T-helper 2 cell treated with Interferon-gamma antibody and Interleukin-4, amounts not matched to agents 5 μg/mL and 100 μg/mL, for 36 hours (primary cell): ENCODE data around the gene HES3.
"Not testable (repeated sequence)": the region's sequence is repeated elsewhere in the genome, so short reads cannot be mapped to it uniquely, and the experiment has no call there.

Experiments
- DNase-seq: peaks from one replicate; pipeline ENCODE4 v3.0.0; 2021; ENCODE audit warnings: low spot score
- H3K27ac Mint-ChIP-seq: one replicate; pipeline ENCODE4 v1.8.0; 2021; ENCODE audit warnings: mild to moderate bottlenecking, mixed read lengths
- H3K27me3 Mint-ChIP-seq: one replicate; pipeline ENCODE4 v1.8.0; 2021; ENCODE audit warnings: low read depth, mixed read lengths
- H3K36me3 Mint-ChIP-seq: one replicate; pipeline ENCODE4 v1.8.0; 2021; ENCODE audit warnings: low read depth, mixed read lengths
- H3K4me1 Mint-ChIP-seq: one replicate; pipeline ENCODE4 v1.8.0; 2021; ENCODE audit warnings: low read depth, mixed read lengths
- H3K4me3 Mint-ChIP-seq: one replicate; pipeline ENCODE4 v1.8.0; 2022; ENCODE audit warnings: mild to moderate bottlenecking, moderate library complexity, mixed read lengths
- H3K9me3 Mint-ChIP-seq: one replicate; pipeline ENCODE4 v1.8.0; 2021; ENCODE audit warnings: mixed read lengths

The HES3 gene

GRCh38 chr1:6209661-6210580 is 34.1 kb upstream of the HES3 start:
- H3K27ac Mint-ChIP-seq = no peak overlapping the region
- H3K27me3 Mint-ChIP-seq = no peaks in the 10 kb centered on the region
- peaks cover 7% of the 10 kb centered on the region for H3K4me1 Mint-ChIP-seq
- peaks cover 3% of the 10 kb centered on the region for H3K36me3 Mint-ChIP-seq
- DNase-seq = no peak
- no peaks in the 10 kb centered on the region for H3K9me3 Mint-ChIP-seq
- peak overlapping the region; percentile 38 for H3K4me3 Mint-ChIP-seq

DNA sequence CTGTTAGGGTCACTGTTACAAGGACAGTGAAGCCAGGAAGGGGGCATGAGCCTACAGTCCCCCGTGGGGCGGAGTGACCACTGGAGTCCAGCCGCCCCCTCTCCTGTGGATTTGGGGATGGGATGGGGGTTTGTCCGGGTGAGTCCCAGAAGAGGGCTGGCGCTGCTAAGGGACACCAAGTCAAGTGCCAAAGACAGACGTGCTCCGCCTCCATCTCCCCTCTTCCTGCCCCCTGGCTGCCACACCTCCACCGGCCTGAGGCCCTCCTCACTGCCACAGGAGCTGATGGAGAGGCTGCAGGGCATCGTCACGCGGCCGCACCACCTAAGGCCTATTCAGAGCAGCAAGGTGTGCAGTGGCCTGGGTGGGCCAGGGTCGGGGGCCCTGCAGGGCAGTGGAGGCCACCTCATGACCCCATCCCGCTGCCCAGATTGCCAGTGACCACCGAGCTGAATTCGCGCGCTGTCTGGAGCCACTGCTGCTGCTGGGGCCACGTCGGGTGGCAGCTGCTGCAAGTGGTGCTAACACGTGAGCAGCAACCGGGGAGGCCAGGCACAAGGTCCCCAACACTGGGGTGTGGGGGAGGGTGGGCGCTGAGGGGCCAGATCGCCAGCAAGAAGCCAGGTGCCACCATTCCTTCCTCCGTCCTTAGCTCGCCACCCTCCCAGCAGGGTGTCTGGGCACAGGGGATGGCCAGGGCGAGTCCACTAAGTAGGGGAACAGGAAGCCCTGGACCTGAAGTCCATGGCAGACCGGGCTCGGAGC is 33.2 kb upstream of the HES3 start:
- Mint-ChIP-seq H3K9me3 (no peaks in the 10 kb centered on the region), H3K36me3 (peaks cover 3% of the 10 kb centered on the region), H3K4me1 (peaks cover 7% of the 10 kb centered on the region), H3K27me3 (no peaks in the 10 kb centered on the region), H3K4me3 (no peak overlapping the region), H3K27ac (no peak overlapping the region)
- DNase-seq = no peak

GRCh38 chr1:6211731-6212130 is 32.2 kb upstream of the HES3 start:
- Mint-ChIP-seq H3K9me3 (no peaks in the 10 kb centered on the region), H3K4me1 (peaks cover 6% of the 10 kb centered on the region), H3K27ac (no peak overlapping the region), H3K36me3 (peaks cover 3% of the 10 kb centered on the region), H3K27me3 (no peaks in the 10 kb centered on the region), H3K4me3 (no peak overlapping the region)
- no peak for DNase-seq

- DNase-seq = no peak
- peaks cover 3% of the 10 kb centered on the region for H3K4me1 Mint-ChIP-seq
- no peaks in the 10 kb centered on the region for H3K9me3 Mint-ChIP-seq
- no peaks in the 10 kb centered on the region for H3K27me3 Mint-ChIP-seq
- H3K4me3 Mint-ChIP-seq = no peak overlapping the region
- H3K36me3 Mint-ChIP-seq = peaks cover 3% of the 10 kb centered on the region
- no peak overlapping the region for H3K27ac Mint-ChIP-seq
Observed at GRCh38 chr1:6212193-6212959, 31.6 kb upstream of the HES3 start.

- Mint-ChIP-seq H3K27ac (no peak overlapping the region), H3K9me3 (no peaks in the 10 kb centered on the region), H3K4me1 (no peaks in the 10 kb centered on the region), H3K36me3 (peaks cover 11% of the 10 kb centered on the region), H3K27me3 (no peaks in the 10 kb centered on the region), H3K4me3 (no peak overlapping the region)
- DNase-seq = no peak
Observed at GRCh38 chr1:6218375-6219164, 25.4 kb upstream of the HES3 start.

- not testable (repeated sequence) for DNase-seq, H3K9me3 Mint-ChIP-seq, H3K27me3 Mint-ChIP-seq, H3K4me1 Mint-ChIP-seq, H3K27ac Mint-ChIP-seq, H3K4me3 Mint-ChIP-seq
- peaks cover 20% of the 10 kb centered on the region for H3K36me3 Mint-ChIP-seq
Observed at GRCh38 chr1:6219641-6220040, 24.3 kb upstream of the HES3 start.

DNA sequence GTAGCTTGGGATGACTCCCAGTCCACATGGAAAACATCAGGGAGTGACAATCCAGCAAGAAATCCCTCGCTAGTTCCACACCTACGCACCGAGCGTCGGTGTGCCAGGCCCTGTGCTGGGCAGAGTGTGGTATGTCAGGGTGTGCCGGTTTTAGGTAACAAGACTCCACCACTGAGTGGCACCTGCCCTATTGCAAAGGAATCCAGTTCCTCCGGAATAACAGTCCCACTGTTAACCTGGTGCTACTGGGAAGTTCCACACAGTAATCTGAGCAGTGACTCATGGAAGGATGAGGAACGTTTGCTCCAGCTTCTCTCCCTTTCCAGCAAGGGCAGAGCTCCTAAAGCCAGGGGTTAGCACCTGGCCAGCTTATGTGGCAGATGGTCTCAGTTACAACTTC is 23.7 kb upstream of the HES3 start:
- H3K27me3 Mint-ChIP-seq = no peaks in the 10 kb centered on the region
- H3K4me1 Mint-ChIP-seq = no peaks in the 10 kb centered on the region
- no peak for DNase-seq
- no peaks in the 10 kb centered on the region for H3K9me3 Mint-ChIP-seq
- H3K27ac Mint-ChIP-seq = no peak overlapping the region
- H3K4me3 Mint-ChIP-seq = no peak overlapping the region
- peaks cover 26% of the 10 kb centered on the region for H3K36me3 Mint-ChIP-seq

DNA sequence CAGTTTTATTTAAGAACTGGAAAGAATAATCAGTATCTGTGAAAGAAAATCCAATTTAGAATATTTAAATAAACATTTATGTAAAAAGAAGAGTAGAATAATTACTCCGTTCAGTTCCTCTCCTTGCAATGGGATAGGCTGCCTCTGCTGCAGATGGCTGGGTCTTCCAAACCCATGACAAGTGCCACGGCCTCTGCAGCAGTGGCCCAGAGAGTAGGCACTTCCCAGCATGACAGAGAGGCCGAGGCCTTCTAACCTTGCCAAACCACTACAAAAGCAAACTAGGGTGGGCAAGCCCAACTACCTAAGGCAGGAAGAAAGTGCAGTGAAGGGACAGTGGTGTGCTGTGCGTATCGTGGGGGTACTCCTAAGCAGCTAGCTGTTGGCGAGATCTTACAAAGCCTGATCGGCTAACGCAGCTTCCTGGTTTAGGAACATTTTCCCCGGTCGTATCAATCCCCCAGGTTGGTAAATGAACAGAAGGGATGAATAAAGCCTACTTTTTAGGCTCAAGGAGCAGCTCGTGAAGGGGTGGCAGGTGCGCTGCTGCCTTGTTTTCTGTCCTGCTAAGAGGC is 22.7 kb upstream of the HES3 start:
- Mint-ChIP-seq H3K27me3 (no peaks in the 10 kb centered on the region), H3K4me3 (no peak overlapping the region), H3K36me3 (peaks cover 35% of the 10 kb centered on the region), H3K27ac (no peak overlapping the region), H3K9me3 (no peaks in the 10 kb centered on the region), H3K4me1 (no peaks in the 10 kb centered on the region)
- DNase-seq = no peak

DNA sequence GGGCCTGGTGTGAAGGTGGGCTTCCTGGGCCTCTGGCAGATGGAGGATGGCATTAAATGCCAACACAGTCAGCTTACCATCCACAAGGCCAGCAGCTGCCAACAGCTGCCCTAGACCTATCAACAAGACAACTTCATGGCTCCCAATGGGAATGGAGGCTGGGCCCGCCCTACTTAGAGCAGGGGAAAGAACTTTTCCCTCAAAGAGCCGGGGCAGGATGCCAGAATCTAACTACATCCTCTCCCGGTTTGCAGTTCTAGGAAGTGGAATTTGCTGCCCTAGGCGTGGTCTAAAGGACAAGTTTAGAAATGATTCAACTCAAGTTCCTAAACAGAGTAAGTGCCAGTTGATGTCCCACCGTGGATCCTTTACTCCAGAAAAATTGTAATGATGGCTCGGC is 21.3 kb upstream of the HES3 start:
- Mint-ChIP-seq H3K27ac (no peak overlapping the region), H3K4me3 (no peak overlapping the region), H3K36me3 (peaks cover 43% of the 10 kb centered on the region), H3K27me3 (no peaks in the 10 kb centered on the region), H3K9me3 (no peaks in the 10 kb centered on the region), H3K4me1 (no peaks in the 10 kb centered on the region)
- DNase-seq = no peak

DNA sequence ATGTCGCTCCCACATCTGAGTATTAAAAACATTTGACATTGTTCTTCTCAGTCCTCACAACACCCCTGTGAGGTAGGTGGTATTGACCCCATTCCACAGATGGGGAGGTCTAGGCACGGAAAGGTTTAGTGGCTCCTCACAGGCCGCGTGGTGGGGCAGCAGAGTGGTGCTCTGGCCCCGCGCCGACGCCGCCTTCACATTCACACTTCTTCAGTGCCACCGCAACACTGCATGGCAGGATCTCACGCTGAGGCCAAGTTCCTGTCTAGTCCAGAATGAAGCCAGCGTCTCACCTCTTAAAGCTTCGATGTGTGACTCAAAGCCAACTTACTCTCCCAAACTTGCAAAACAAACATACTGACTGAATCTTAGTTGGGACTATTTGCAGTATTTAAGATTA is 20.4 kb upstream of the HES3 start:
- Mint-ChIP-seq H3K27me3 (no peaks in the 10 kb centered on the region), H3K27ac (no peak overlapping the region), H3K36me3 (peaks cover 40% of the 10 kb centered on the region), H3K9me3 (no peaks in the 10 kb centered on the region), H3K4me3 (no peak overlapping the region), H3K4me1 (no peaks in the 10 kb centered on the region)
- DNase-seq = no peak

DNA sequence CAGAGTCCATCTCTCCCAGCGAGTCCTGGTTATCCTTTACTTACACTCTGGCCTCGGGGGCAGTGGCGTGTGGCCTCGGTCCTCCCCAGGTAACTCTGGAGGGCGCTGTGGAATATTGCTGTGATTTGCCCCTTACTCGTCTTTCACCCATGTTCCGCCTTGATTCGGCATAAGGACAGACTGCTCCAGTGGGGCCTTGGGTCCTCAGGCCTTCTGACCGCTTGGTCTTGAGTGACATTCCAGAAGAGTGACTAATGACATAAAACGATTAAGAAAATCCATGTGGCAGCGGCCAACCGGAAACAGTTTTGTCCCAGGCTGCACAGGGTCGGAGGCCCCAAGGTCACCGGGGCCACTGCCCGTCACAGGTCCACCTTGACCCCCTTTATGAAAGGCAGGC is 19.3 kb upstream of the HES3 start:
- H3K4me1 Mint-ChIP-seq = no peaks in the 10 kb centered on the region
- peaks cover 41% of the 10 kb centered on the region for H3K36me3 Mint-ChIP-seq
- no peak overlapping the region for H3K27ac Mint-ChIP-seq
- no peak for DNase-seq
- H3K4me3 Mint-ChIP-seq = no peak overlapping the region
- H3K9me3 Mint-ChIP-seq = no peaks in the 10 kb centered on the region
- no peaks in the 10 kb centered on the region for H3K27me3 Mint-ChIP-seq

GRCh38 chr1:6225651-6226050 is 18.3 kb upstream of the HES3 start:
- peaks cover 44% of the 10 kb centered on the region for H3K36me3 Mint-ChIP-seq
- no peak overlapping the region for H3K4me3 Mint-ChIP-seq
- H3K27ac Mint-ChIP-seq = no peak overlapping the region
- H3K27me3 Mint-ChIP-seq = no peaks in the 10 kb centered on the region
- H3K4me1 Mint-ChIP-seq = no peaks in the 10 kb centered on the region
- H3K9me3 Mint-ChIP-seq = no peaks in the 10 kb centered on the region
- no peak for DNase-seq

- H3K4me3 Mint-ChIP-seq = peak overlapping the region; percentile 90
- H3K36me3 Mint-ChIP-seq = peaks cover 27% of the 10 kb centered on the region
- no peak for DNase-seq
- H3K9me3 Mint-ChIP-seq = no peaks in the 10 kb centered on the region
- no peak overlapping the region for H3K27ac Mint-ChIP-seq
- peaks cover 10% of the 10 kb centered on the region for H3K4me1 Mint-ChIP-seq
- no peaks in the 10 kb centered on the region for H3K27me3 Mint-ChIP-seq
Observed at GRCh38 chr1:6233376-6233775, 10.6 kb upstream of the HES3 start.
